MM.1S (cell line): Measurements from ENCODE around the gene HMX1.

Experiments
- DNase-seq: peaks from one replicate; pipeline ENCODE4 v3.0.0-alpha.2; 2015
- H2AFZ ChIP-seq: fragments of 300-600 bp; sonication (generic); 2 replicates; pipeline ENCODE4 v1.6.0; 2016; ENCODE audit warnings: antibody characterized with exemption, low read length
- H3F3A ChIP-seq: fragments of 300-600 bp; sonication (generic); 2 replicates; pipeline ENCODE4 v1.6.1; 2016; ENCODE audit warnings: mild to moderate bottlenecking, antibody characterized with exemption, low read length, moderate library complexity, mixed read lengths; ENCODE audit not compliant: insufficient read depth
- H3K27ac ChIP-seq: fragments of 300-600 bp; sonication (generic); 2 replicates; pipeline ENCODE4 v1.5.1; 2016; ENCODE audit warnings: mild to moderate bottlenecking, low read length
- H3K27me3 ChIP-seq: fragments of 300-600 bp; sonication (generic); replicated peaks from 2 replicates; pipeline ENCODE4 v1.6.0; 2016; ENCODE audit warnings: low read length; ENCODE audit not compliant: insufficient read depth
- H3K36me3 ChIP-seq: fragments of 300-600 bp; sonication (generic); replicated peaks from 2 replicates; pipeline ENCODE4 v1.6.1; 2016; ENCODE audit warnings: mild to moderate bottlenecking, low read length, mixed read lengths; ENCODE audit not compliant: insufficient read depth
- H3K4me1 ChIP-seq: fragments of 300-600 bp; sonication (generic); 2 replicates; pipeline ENCODE4 v1.6.1; 2016; ENCODE audit warnings: low read length, mixed read lengths
- H3K4me2 ChIP-seq: fragments of 300-600 bp; sonication (generic); 2 replicates; pipeline ENCODE4 v1.6.0; 2016; ENCODE audit warnings: low read depth, low read length
- H3K4me3 ChIP-seq: fragments of 300-600 bp; sonication (generic); 2 replicates; pipeline ENCODE4 v1.5.1; 2016; ENCODE audit warnings: low read length, mixed read lengths
- H3K79me2 ChIP-seq: fragments of 300-600 bp; sonication (generic); 2 replicates; pipeline ENCODE4 v1.6.1; 2016; ENCODE audit warnings: mixed run types, low read length, mixed read lengths
- H3K9ac ChIP-seq: fragments of 300-600 bp; sonication (generic); 2 replicates; pipeline ENCODE4 v1.6.1; 2016; ENCODE audit warnings: low read length, mixed read lengths
- H3K9me2 ChIP-seq: fragments of 300-600 bp; sonication (generic); replicated peaks from 2 replicates; pipeline ENCODE4 v1.6.1; 2016; ENCODE audit warnings: mild to moderate bottlenecking, low read length, mixed read lengths; ENCODE audit not compliant: insufficient read depth
- H3K9me3 ChIP-seq: fragments of 300-600 bp; sonication (generic); replicated peaks from 2 replicates; pipeline ENCODE4 v1.6.1; 2016; ENCODE audit warnings: mild to moderate bottlenecking, low read length, mixed read lengths; ENCODE audit not compliant: insufficient read depth
- H4K20me1 ChIP-seq: fragments of 300-600 bp; sonication (generic); 2 replicates; pipeline ENCODE4 v1.6.1; 2016; ENCODE audit warnings: mild to moderate bottlenecking, low read length, moderate library complexity, mixed read lengths; ENCODE audit not compliant: insufficient read depth
- CTCF ChIP-seq: fragments of 300-600 bp; sonication (generic); IDR thresholded peaks from 2 replicates; pipeline ENCODE4 v1.5.1; 2016; ENCODE audit warnings: antibody characterized with exemption, low read length, mixed read lengths
- EZH2 ChIP-seq: fragments of 300-600 bp; sonication (generic); optimal IDR thresholded peaks from 2 replicates; pipeline ENCODE3; 2017; ENCODE audit warnings: low read depth, mild to moderate bottlenecking, antibody characterized with exemption, low read length, mixed read lengths
- EZH2phosphoT487 ChIP-seq: fragments of 300-600 bp; sonication (generic); IDR thresholded peaks from 2 replicates; pipeline ENCODE4 v1.6.1; 2018; ENCODE audit warnings: antibody characterized with exemption, low read length

The HMX1 gene

GRCh38 chr4:8860892-8861575, 10.6 kb downstream of the HMX1 start:
- H3K27me3 ChIP-seq: peaks cover 97% of the 10 kb centered on the region
- TF ChIP-seq EZH2 (no peak), EZH2phosphoT487 (no peak), CTCF (no peak)
- H2AFZ ChIP-seq: no peak overlapping the region
- no peaks in the 10 kb centered on the region for H3K9me3 ChIP-seq
- no peak overlapping the region for H3K4me2 ChIP-seq
- no peak overlapping the region for H3K4me3 ChIP-seq
- no peaks in the 10 kb centered on the region for H3F3A ChIP-seq
- H3K36me3 ChIP-seq: no peaks in the 10 kb centered on the region
- no peaks in the 10 kb centered on the region for H4K20me1 ChIP-seq
- H3K9ac ChIP-seq: no peak overlapping the region
- no peak overlapping the region for H3K27ac ChIP-seq
- H3K9me2 ChIP-seq: no peaks in the 10 kb centered on the region
- no peaks in the 10 kb centered on the region for H3K79me2 ChIP-seq
- DNase-seq: no peak
- H3K4me1 ChIP-seq: no peaks in the 10 kb centered on the region; the same call in 1 of the 2 replicates

GRCh38 chr4:8860096-8860891, 11.3 kb downstream of the HMX1 start:
- no peak for TF ChIP-seq EZH2
- TF ChIP-seq CTCF: no peak
- TF ChIP-seq EZH2phosphoT487: no peak
- Histone ChIP-seq H3K4me1 (no peaks in the 10 kb centered on the region; the same call in 1 of the 2 replicates), H3K4me3 (no peak overlapping the region), H3K36me3 (no peaks in the 10 kb centered on the region), H3K9me2 (no peaks in the 10 kb centered on the region), H4K20me1 (no peaks in the 10 kb centered on the region), H3K9ac (no peak overlapping the region), H3K79me2 (no peaks in the 10 kb centered on the region), H3K27me3 (peaks cover 97% of the 10 kb centered on the region), H3F3A (no peaks in the 10 kb centered on the region), H3K9me3 (no peaks in the 10 kb centered on the region), H2AFZ (no peak overlapping the region), H3K4me2 (no peak overlapping the region), H3K27ac (no peak overlapping the region)
- no peak for DNase-seq

DNA sequence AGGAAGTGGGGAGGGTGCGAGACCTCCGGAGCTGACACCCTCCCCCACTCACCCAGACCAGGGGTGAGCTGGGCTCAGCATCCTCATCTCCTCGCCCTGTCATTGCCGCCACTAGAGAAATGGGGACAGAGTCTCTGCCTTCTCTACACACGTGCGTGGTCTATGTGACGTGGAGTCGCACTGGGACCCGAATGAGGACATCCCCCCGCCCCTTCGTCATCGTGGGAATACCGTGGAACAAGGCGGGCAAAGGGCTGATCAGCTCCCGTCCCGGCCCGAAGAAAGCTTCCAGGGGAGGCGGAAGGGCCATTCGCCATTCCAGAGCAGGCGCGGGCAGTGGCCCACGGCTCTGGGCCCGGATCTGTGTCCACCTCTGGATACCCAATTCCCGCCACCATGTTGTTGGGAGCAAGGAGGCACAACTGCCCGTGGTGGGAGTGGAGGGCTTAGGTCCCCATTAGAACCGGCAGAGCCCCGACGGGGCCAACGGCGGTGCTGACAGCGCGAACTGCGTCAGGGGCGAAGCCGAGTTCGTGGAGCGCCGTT, 12.0 kb downstream of the HMX1 start:
- Histone ChIP-seq H2AFZ (no peak overlapping the region), H3K4me3 (no peak overlapping the region), H3F3A (no peaks in the 10 kb centered on the region), H3K79me2 (no peaks in the 10 kb centered on the region), H3K27ac (no peak overlapping the region), H3K27me3 (peaks cover 98% of the 10 kb centered on the region), H4K20me1 (no peaks in the 10 kb centered on the region), H3K4me1 (no peaks in the 10 kb centered on the region; the same call in 1 of the 2 replicates), H3K36me3 (no peaks in the 10 kb centered on the region), H3K9ac (no peak overlapping the region), H3K4me2 (no peak overlapping the region), H3K9me2 (no peaks in the 10 kb centered on the region), H3K9me3 (no peaks in the 10 kb centered on the region)
- no peak for DNase-seq
- TF ChIP-seq EZH2phosphoT487 (no peak), CTCF (no peak), EZH2 (no peak)
